ENCODE measurements around the gene COMMD1. TPM values are rescaled to one million over a fixed set of nuclear protein-coding genes. Genes with fewer than 3 reads are reported as not detected.

Gene COMMD1
- total RNA-seq, 1 donor from 2014 or later: 26.6 TPM

DNA sequence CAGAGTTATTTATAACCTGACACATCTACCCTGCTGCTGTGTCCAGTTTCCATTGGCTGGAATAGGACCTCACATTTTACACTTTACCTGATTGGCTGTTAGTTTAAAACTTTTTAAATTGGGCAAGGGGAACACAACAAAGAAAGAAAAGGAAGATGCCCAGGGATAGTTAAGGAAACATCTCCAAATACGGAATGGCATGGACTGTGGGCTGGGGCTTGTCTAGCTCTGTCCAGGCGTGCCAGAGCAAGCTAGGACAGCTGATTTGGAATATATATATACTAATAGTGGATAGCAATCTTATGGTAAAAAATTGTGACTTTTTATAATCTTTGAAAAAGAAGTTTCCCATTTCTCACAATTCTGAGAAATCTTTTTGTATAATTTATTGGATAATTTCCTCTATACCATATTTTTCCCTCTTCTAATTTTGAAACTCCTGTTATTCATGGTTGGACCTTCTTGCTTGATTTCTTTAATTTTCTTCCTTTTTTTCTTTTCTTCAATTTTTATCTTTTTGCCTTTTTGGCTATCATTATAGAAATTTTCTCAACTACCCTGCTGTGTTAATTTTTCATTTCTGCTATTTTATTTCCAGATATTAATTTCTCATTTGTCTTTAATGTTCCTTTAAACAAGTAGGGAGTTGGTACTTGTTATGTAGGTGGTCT lies 55.9 kb downstream of the COMMD1 start:
- Histone ChIP-seq H3K27me3 (ENCODE audit: low read depth) (no peaks in the 10 kb centered on the region), H3K36me3 (no peaks in the 10 kb centered on the region), H3K4me3 (no peak overlapping the region), H3K9me3 (no peaks in the 10 kb centered on the region), H3K27ac (no peak overlapping the region), H3K4me1 (no peaks in the 10 kb centered on the region)
- TF ChIP-seq, protein P1, sequence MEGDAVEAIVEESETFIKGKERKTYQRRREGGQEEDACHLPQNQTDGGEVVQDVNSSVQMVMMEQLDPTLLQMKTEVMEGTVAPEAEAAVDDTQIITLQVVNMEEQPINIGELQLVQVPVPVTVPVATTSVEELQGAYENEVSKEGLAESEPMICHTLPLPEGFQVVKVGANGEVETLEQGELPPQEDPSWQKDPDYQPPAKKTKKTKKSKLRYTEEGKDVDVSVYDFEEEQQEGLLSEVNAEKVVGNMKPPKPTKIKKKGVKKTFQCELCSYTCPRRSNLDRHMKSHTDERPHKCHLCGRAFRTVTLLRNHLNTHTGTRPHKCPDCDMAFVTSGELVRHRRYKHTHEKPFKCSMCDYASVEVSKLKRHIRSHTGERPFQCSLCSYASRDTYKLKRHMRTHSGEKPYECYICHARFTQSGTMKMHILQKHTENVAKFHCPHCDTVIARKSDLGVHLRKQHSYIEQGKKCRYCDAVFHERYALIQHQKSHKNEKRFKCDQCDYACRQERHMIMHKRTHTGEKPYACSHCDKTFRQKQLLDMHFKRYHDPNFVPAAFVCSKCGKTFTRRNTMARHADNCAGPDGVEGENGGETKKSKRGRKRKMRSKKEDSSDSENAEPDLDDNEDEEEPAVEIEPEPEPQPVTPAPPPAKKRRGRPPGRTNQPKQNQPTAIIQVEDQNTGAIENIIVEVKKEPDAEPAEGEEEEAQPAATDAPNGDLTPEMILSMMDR (IDR thresholded peaks at IDR 0.05): no peak
- DNase-seq: no peak
- no peak for ATAC-seq
- intact Hi-C loops (cut with DNase I): no loop called here

DNA sequence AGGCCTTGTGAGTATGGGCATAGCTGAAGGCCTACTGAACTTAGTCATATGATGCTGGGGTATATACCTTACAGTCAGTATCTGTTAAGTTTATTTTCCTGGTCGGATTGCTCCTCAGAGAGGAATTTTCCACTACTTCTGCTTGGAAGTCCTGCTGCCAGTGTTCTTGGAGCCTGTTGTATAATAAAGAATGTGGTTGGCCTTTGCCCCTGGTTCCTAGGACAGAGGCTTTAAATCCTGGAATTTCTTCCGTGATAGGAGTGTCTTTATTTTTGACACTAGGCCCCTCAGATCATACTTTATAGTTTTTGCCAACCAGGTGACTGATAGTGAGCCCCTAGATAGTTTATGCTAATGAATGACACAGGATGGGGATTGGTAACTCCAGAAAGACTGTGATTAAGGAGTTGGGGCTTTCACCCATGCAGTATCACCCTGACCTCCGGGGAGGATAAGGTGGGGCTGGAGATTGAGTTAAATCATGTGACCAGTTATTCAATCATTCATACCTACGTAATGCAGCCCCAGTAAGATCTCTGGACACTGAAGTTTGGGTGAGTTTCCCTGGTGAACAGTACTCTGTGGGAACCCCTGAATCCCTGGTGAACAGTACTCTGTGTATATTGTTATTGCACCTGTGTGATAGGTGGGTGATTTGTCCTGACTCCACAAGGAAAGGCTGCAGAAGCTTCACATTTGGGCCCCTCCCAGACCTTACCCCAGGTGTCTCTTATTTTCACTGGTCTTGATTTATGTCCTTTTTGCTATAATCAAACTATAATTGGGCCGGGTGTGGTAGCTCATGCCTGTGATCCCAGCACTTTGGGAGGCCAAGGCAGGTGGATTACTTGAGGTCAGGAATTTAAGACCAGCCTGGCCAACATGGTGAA lies 56.9 kb downstream of the COMMD1 start:
- Histone ChIP-seq H3K4me1 (no peaks in the 10 kb centered on the region), H3K27ac (no peak overlapping the region), H3K36me3 (no peaks in the 10 kb centered on the region), H3K9me3 (no peaks in the 10 kb centered on the region), H3K27me3 (ENCODE audit: low read depth) (no peaks in the 10 kb centered on the region), H3K4me3 (no peak overlapping the region)
- intact Hi-C loops (cut with DNase I): no loop called here
- DNase-seq: no peak
- TF ChIP-seq, protein P1 (IDR thresholded peaks at IDR 0.05): no peak
- ATAC-seq: no peak

DNA sequence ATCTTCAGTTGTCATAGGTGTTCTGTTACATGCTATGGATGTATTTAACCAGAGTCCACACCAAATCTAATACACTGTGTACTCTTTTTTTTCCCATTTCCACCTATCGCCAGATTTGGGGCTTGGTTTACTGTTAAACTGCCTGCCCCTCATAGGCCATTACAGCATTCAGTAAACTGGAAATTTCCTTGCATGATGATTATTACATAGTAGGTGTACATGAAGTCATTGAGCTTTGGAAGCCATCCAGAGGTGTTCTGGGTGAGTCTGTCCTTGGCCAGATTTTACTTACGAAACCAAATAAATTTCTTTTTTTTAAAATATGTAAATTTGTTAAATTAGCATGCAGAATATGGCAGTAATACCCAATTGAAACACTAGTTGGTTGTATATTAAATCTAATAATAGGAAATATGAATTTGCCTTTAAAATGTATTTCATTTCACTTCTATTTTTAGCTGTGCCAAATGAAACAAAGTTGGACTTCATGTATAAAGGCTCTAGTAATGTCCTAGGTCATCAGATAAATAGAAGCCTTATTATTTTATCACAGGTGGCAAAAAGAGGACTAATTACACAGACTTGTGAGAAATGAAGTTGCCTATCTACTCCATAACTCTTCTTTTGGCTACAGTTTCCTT lies 60.7 kb downstream of the COMMD1 start:
- Histone ChIP-seq H3K9me3 (no peaks in the 10 kb centered on the region), H3K27me3 (ENCODE audit: low read depth) (no peaks in the 10 kb centered on the region), H3K36me3 (no peaks in the 10 kb centered on the region), H3K27ac (no peak overlapping the region), H3K4me1 (no peaks in the 10 kb centered on the region), H3K4me3 (no peak overlapping the region)
- intact Hi-C loops (cut with DNase I): no loop called here
- TF ChIP-seq, protein P1 (IDR thresholded peaks at IDR 0.05): no peak
- DNase-seq: no peak
- ATAC-seq: no peak

DNA sequence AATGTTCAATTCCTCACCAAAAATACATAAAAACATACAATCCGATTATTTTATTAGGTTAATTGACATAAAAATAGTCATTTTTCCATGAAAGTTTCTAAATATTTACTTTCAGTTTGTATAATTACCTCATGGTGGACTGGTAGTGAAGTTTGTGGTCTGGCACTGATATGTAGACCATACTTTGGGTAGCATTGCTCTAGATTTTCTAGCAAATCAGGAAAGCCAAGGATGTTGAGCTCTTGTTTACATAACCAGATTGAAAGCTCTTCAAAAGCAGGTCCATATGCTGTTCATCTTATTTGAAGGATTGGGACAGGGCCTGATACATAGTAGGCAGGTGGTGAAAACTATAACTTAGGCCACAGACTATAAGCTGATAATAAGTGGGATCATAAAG lies 61.8 kb downstream of the COMMD1 start:
- Histone ChIP-seq H3K27me3 (ENCODE audit: low read depth) (no peaks in the 10 kb centered on the region), H3K36me3 (no peaks in the 10 kb centered on the region), H3K9me3 (no peaks in the 10 kb centered on the region), H3K4me3 (no peak overlapping the region), H3K4me1 (no peaks in the 10 kb centered on the region), H3K27ac (no peak overlapping the region)
- ATAC-seq (no peak), DNase-seq (no peak)
- TF ChIP-seq, protein P1 (IDR thresholded peaks at IDR 0.05): no peak
- intact Hi-C loops (cut with DNase I): no loop called here

DNA sequence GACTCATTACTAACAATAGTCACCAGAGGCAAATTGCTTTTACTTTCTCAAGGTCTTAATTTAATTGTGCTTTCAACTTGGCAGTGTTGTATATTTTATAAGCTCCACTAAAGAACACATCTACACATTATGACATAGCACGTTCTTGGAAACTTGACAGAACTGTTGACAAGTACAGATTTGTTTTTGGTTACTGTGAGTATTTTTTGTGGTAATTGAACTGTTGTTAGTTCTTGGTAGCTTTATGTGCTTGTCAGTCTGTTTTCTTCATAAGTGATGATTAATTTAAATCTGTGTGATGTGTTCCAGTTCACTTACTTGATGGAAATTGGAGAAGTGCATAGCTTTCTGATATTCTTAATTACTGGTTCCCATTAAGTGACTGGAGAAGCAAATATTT lies 63.9 kb downstream of the COMMD1 start:
- intact Hi-C loops (cut with DNase I): no loop called here
- ATAC-seq (no peak), DNase-seq (no peak)
- Histone ChIP-seq H3K36me3 (no peaks in the 10 kb centered on the region), H3K9me3 (no peaks in the 10 kb centered on the region), H3K4me3 (no peak overlapping the region), H3K4me1 (no peaks in the 10 kb centered on the region), H3K27ac (no peak overlapping the region), H3K27me3 (ENCODE audit: low read depth) (no peaks in the 10 kb centered on the region)
- TF ChIP-seq, protein P1 (IDR thresholded peaks at IDR 0.05): no peak
